Measurements from ENCODE around the gene TMCC1. TPM values are rescaled to one million over a fixed set of nuclear protein-coding genes. Genes with fewer than 3 reads are reported as not detected.
A peak's percentile ranks its signal among the peaks of the same experiment; 100 is the strongest.
"Not testable (repeated sequence)": the region's sequence is repeated elsewhere in the genome, so short reads cannot be mapped to it uniquely, and the experiment has no call there.

The TMCC1 gene
- total RNA-seq, 2 experiments from 2014 or later, result 21.6 to 22.1 TPM

DNA sequence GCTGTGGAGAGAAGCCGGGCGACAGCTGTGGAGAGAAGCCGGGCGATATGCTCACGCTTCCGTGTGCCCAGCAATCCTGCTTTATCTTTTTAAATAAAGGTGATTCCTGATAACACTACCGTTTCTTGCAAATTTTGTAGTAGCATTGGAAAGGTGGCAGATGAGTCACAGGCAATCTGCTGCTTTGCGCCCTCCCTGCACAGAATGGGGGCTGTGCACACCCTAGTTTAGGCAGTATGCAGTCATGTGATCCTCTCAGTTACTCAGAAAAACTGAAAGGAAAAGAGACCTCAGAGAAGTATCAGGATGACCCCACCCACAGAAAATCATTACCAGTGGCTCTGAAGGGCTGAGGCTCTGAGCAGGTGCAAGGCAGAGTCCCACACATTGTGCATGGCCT, 24.9 kb upstream of the TMCC1 start:
- Mint-ChIP-seq H3K36me3 (peaks cover 2% of the 10 kb centered on the region), H3K4me1 (no peaks in the 10 kb centered on the region), H3K9me3 (peaks cover 13% of the 10 kb centered on the region), H3K27ac (no peak overlapping the region), H3K27me3 (peaks cover 9% of the 10 kb centered on the region), H3K4me3 (no peak overlapping the region)
- ATAC-seq (ENCODE audit: low read depth) (no peak), DNase-seq (no peak)
- POLR2A ChIA-PET, result no interaction called here

DNA sequence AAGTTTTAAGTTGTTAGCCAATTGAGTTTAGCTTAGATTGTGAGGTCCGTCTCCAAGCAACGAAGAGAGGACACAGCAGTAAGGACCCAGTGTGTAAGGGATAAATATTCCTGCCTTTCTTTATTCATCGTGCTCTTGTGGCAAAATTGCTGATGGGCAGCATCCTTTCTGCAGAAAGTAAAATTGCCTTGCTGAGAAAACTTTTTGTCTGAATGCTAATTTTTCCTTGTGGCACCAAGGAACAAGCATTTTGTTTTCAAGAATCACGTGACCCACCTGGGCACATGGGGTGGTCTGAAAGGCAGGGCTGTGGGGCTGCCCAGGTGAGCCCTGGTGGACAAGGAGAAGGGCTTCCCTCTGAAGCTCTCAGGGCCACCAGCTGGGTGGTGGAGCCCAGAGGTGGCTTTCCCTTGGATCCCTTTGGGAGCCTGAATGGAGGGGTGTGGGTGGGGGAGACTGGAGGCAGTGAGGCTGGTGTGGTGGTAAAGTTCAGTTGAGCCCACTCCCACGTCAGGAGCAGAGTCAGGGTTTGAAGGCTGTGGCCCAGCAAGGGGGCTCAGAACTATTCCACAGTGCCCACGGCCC, 24.0 kb upstream of the TMCC1 start:
- H3K27ac Mint-ChIP-seq, result no peak overlapping the region
- ATAC-seq (ENCODE audit: low read depth) (no peak), DNase-seq (no peak)
- H3K27me3 Mint-ChIP-seq, result peaks cover 7% of the 10 kb centered on the region
- no peaks in the 10 kb centered on the region for H3K4me1 Mint-ChIP-seq
- H3K9me3 Mint-ChIP-seq, result peaks cover 13% of the 10 kb centered on the region
- H3K4me3 Mint-ChIP-seq, result no peak overlapping the region
- POLR2A ChIA-PET, result no interaction called here
- peaks cover 2% of the 10 kb centered on the region for H3K36me3 Mint-ChIP-seq

DNA sequence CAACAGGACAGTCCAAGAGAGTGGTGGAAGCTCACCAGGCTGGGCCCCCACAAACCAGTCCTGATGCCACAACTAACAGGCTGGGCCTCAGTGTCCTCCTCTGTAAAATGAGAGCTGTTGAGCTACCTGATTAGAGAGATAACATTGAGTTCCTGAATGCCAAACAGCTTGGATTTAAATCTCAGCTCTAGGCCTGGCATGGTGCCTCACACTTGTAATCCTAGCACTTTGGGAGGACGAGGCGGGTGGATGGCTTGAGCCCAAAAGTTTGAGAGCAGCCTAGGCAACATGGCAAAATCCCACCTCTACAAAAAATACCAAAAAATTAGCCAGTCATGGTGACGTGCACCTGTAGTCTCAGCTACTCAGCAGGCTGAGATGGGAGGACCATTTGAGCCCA, 20.1 kb upstream of the TMCC1 start:
- DNase-seq, result no peak
- H3K4me1 Mint-ChIP-seq, result no peaks in the 10 kb centered on the region
- peaks cover 2% of the 10 kb centered on the region for H3K36me3 Mint-ChIP-seq
- H3K27ac Mint-ChIP-seq, result no peak overlapping the region
- H3K27me3 Mint-ChIP-seq, result peaks cover 2% of the 10 kb centered on the region
- POLR2A ChIA-PET, result no interaction called here
- ATAC-seq (ENCODE audit: low read depth), result no peak
- H3K4me3 Mint-ChIP-seq, result no peak overlapping the region
- H3K9me3 Mint-ChIP-seq, result peaks cover 8% of the 10 kb centered on the region

DNA sequence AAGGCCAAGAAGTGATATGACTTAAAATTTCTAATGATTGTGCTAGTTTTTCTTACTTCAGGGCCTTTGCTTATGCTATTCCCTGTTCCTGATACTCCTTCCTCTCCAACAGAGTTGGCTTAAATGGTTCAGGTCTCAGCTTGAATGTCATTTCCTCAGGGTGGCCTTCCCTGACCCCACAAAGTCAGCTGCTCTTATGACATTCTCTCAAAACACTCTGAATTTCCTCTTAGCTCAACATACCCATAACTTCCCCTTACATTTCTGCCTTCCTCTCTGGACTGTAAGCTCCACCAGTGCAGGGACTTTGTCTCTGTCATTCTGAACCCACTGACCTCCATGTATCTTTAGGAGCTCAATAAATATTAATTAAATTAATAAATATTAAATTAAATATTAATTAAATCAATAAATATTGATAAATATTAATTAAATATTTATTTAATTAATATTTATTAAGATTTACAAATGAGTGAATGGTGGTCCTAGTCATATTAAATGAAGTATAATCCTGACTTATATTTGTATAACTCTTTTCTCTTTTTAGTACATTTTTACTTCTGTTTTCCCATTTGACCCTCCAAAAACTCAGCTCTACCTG, 17.9 kb upstream of the TMCC1 start:
- H3K27me3 Mint-ChIP-seq, result peaks cover 2% of the 10 kb centered on the region
- ATAC-seq (ENCODE audit: low read depth), result no peak
- POLR2A ChIA-PET, result no interaction called here
- H3K4me3 Mint-ChIP-seq, result no peak overlapping the region
- DNase-seq, result no peak
- H3K9me3 Mint-ChIP-seq, result peaks cover 8% of the 10 kb centered on the region
- H3K27ac Mint-ChIP-seq, result no peak overlapping the region
- H3K4me1 Mint-ChIP-seq, result no peaks in the 10 kb centered on the region
- H3K36me3 Mint-ChIP-seq, result peaks cover 2% of the 10 kb centered on the region

DNA sequence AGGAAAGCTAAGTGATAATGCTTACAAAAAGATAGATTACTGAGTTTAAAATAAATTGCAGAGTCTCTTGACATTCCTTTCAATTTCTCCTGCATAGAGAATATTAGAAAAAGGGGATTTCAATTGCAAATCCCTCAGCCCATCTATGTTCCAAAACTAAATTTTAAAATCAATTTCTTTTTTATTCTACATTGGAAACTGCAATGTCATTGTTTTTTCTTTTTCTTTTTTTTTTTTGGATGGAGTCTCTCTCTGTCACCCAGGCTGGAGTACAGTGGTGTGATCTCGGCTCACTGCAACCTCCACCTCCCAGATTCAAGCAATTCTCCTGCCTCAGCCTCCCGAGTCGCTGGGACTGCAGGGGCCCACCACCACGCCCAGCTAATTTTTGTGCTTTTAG, 15.7 kb upstream of the TMCC1 start:
- H3K27me3 Mint-ChIP-seq; POLR2A ChIA-PET; H3K36me3 Mint-ChIP-seq; H3K9me3 Mint-ChIP-seq; H3K27ac Mint-ChIP-seq; ATAC-seq (ENCODE audit: low read depth); H3K4me1 Mint-ChIP-seq; DNase-seq; H3K4me3 Mint-ChIP-seq: not testable (repeated sequence)

DNA sequence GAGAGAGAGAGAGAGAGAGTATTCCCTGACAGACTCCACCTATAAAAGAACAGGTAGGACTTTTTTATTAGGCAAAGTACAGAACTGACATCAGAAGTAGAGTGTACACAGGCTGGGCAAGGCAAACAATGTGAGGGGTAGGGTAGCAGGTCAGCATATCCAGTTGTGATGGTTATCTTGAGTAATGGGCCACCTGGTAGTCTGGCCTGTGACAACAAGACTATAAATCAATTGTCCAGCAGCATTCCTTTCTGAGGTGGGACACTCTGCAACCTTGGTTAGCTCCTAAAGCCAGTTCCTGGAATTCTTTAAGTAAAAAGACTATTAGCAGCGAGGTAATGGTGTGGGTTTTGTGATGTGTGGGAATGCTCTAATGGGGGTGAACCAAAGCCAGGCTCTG, 14.9 kb upstream of the TMCC1 start:
- Mint-ChIP-seq H3K36me3 (peaks cover 11% of the 10 kb centered on the region), H3K9me3 (peaks cover 10% of the 10 kb centered on the region), H3K4me1 (no peaks in the 10 kb centered on the region), H3K4me3 (no peak overlapping the region), H3K27me3 (no peaks in the 10 kb centered on the region), H3K27ac (no peak overlapping the region)
- POLR2A ChIA-PET, result no interaction called here
- DNase-seq (no peak), ATAC-seq (ENCODE audit: low read depth) (no peak)

DNA sequence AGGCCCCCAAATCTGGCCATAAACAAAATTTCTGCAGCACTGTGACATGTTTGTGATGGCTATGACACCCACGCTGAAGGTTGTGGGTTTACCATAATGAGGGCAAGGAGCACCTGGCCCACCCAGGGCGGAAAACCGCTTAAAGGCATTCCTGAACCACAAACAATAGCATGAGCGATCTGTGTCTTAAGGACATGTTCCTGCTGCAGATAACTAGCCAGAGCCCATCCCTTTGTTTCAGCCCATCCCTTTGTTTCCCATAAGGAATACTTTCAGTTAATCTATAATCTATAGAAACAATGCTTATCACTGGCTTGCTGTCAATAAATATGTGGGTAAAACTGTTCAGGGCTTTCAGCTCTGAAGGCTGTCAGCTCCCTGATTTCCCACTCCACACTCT, 7.8 kb upstream of the TMCC1 start:
- POLR2A ChIA-PET, result interaction anchor here (0.6 kb wide), 1 partner anchor 28 kb away, joined by 5 read pairs; no protein-coding TSS in a partner anchor
- Mint-ChIP-seq H3K9me3 (peaks cover 14% of the 10 kb centered on the region), H3K36me3 (peaks cover 15% of the 10 kb centered on the region)
- not testable (repeated sequence) for H3K27me3 Mint-ChIP-seq; H3K4me3 Mint-ChIP-seq; H3K27ac Mint-ChIP-seq; H3K4me1 Mint-ChIP-seq; DNase-seq; ATAC-seq (ENCODE audit: low read depth)

DNA sequence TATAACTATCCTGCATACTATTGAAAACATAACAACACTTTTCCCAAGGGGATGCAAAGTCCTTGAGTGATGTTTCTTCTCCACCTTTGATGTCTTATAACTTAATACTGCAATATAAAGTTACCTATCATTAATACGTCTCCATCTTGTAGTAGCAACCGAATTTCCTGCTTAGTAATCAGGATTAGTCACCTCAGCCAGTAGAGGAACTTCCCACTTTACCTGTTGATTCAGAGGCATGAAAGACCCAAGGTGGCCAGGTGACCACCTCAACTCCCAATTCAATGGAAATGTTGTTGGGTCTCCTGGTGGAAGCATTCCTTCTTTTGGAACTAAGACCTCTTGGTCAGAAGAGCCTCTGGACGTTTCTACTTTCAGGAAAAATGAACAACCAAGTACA, 3.5 kb upstream of the TMCC1 start:
- POLR2A ChIA-PET, result no interaction called here
- H3K9me3 Mint-ChIP-seq, result peaks cover 8% of the 10 kb centered on the region

DNA sequence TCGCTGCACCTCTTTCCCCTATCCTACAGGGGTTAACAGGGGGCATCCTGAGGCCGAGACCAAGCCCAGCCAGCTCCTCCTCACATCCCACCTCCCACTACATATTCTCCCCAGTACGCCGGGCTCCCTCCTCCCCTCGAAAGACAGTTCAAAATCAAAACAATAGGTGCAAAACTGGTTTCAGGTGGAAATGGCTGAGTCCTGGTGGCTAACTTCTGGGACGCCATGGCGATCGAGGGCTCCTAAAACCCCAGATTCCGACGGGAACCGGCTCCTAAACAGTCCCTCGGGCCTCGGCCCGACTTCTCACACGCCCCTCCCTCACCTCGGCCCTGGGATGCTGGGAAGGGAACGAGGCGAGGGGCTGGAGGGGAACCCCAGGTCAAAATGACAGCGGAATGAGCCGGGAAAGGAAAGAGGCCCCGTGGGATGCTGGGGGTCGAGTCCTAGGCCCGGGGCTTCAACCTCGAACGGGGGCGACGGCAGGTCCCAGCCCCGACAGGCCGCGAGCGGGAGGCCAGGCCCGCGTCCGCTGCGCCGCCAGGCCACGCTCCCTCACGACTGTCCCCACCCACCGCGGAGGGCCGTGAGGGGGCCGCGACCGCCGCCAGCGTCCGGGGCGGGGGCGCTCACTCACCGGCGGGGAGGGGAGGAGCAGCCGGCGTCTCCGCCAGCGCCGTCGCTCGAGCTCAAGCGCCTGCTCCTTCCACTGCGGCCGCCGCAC, 492 bp downstream of the TMCC1 start:
- ATAC-seq (ENCODE audit: low read depth), result peak; percentile 73
- H3K9me3 Mint-ChIP-seq, result no peaks in the 10 kb centered on the region
- peak overlapping the region; percentile 88 for H3K4me3 Mint-ChIP-seq
- H3K4me1 Mint-ChIP-seq, result peaks cover 23% of the 10 kb centered on the region
- H3K36me3 Mint-ChIP-seq, result peaks cover 5% of the 10 kb centered on the region
- H3K27me3 Mint-ChIP-seq, result no peaks in the 10 kb centered on the region
- no peak for DNase-seq
- POLR2A ChIA-PET, result interaction anchor here (0.6 to 1.4 kb wide), 3 partner anchors 13 to 577 kb away, joined by 3 to 5 read pairs (median 4); a partner anchor contains a TSS
- H3K27ac Mint-ChIP-seq, result peak overlapping the region; percentile 84

More for the DNA sequence above, 3.5 kb upstream of the TMCC1 start:
- DNase-seq (no peak), ATAC-seq (ENCODE audit: low read depth) (no peak)
- H3K27ac Mint-ChIP-seq, result no peak overlapping the region
- peaks cover 7% of the 10 kb centered on the region for H3K36me3 Mint-ChIP-seq
- peaks cover 8% of the 10 kb centered on the region for H3K4me1 Mint-ChIP-seq
- H3K27me3 Mint-ChIP-seq, result peaks cover 3% of the 10 kb centered on the region
- no peak overlapping the region for H3K4me3 Mint-ChIP-seq

DNA sequence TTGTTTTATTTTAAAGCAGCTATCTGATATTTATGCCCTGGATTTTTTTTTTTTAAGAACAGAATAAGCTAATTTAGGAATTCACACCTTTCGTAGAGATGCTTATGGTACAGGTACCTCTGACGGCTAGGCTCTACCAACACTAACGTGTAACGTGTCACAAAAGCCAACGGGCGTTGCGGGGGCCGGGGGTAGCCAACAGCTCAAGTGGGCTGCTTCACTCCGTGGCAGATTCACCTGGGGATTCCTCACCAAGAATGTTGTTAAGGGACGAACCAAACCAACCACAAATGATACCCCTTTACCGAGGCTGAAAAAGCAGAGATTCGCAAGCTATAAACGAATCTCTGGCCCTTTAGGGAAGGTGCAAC, 1.0 kb downstream of the TMCC1 start:
- peak overlapping the region; percentile 88 for H3K4me3 Mint-ChIP-seq
- peak overlapping the region; percentile 84 for H3K27ac Mint-ChIP-seq
- DNase-seq (peak; percentile 31), ATAC-seq (ENCODE audit: low read depth) (no peak)
- POLR2A ChIA-PET, result interaction anchor here (0.6 to 1.4 kb wide), 3 partner anchors 13 to 577 kb away, joined by 3 to 5 read pairs (median 4); a partner anchor contains a TSS
- peaks cover 5% of the 10 kb centered on the region for H3K36me3 Mint-ChIP-seq
- H3K9me3 Mint-ChIP-seq, result no peaks in the 10 kb centered on the region
- no peaks in the 10 kb centered on the region for H3K27me3 Mint-ChIP-seq
- H3K4me1 Mint-ChIP-seq, result peaks cover 23% of the 10 kb centered on the region

DNA sequence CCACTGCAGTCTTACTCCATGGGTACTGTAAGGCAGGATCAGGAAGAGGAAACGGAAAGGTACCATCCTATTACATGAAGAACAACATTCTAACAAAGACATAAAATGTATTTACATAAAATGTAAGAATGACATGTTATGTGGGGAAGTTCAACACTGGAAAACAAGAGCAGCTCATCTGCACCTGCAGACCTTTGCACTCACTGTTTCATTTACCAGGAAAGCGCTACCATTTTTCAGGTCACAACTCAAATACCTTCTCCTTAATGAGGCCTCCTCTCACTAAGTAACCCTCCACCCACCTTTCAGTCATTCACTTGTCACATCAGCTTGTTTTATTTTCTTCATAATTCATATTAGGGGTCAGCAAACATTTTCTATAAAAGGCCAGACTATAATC, 2.6 kb downstream of the TMCC1 start:
- Mint-ChIP-seq H3K27me3 (no peaks in the 10 kb centered on the region), H3K4me3 (peak overlapping the region; percentile 20), H3K27ac (no peak overlapping the region), H3K9me3 (no peaks in the 10 kb centered on the region), H3K36me3 (peaks cover 7% of the 10 kb centered on the region), H3K4me1 (peaks cover 23% of the 10 kb centered on the region)
- DNase-seq (no peak), ATAC-seq (ENCODE audit: low read depth) (no peak)
- POLR2A ChIA-PET, result interaction anchor here (0.5 kb wide), 1 partner anchor 20 kb away, joined by 4 read pairs; no protein-coding TSS in a partner anchor

DNA sequence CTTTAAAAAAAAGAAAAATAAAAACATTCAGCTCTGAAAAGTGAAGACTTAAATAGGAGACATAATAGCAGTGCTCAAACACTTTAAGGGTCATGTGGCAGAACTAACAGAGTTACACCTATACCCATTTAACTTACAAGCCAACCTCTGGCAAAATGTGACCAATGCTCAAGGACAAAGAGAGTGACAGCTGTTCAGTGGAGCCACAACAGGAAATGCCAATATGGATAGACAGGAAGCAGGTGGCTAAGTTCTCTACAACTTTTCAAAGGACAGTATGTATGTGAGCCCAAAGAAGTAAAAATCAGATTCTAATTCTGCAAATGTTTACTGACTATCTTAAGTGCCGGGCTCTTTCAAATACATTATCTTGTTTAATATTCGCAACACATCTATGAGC, 3.4 kb downstream of the TMCC1 start:
- Mint-ChIP-seq H3K27ac (no peak overlapping the region), H3K4me3 (no peak overlapping the region), H3K4me1 (peaks cover 23% of the 10 kb centered on the region), H3K9me3 (no peaks in the 10 kb centered on the region), H3K27me3 (no peaks in the 10 kb centered on the region), H3K36me3 (peaks cover 7% of the 10 kb centered on the region)
- POLR2A ChIA-PET, result interaction anchor here (0.6 kb wide), 1 partner anchor 88 kb away, joined by 3 read pairs; no protein-coding TSS in a partner anchor
- ATAC-seq (ENCODE audit: low read depth) (no peak), DNase-seq (no peak)

DNA sequence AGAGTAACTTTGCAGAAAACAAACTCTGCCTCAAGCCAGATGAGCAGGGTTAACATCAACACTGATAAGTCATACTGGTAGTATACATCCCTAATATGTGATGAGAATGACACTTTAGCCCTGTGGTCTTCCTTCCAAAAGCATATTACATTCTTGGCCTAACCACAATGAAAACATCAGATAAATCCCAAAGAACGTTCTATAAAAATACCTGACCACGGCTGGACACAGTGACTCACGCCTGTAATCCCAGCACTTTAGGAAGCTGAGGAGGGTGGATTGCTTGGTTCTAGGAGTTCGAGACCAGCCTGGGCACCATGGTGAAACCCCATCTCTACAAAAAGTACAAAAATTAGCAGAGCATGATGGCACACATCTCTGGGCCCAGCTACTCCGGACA, 4.7 kb downstream of the TMCC1 start:
- Mint-ChIP-seq H3K4me1 (peaks cover 20% of the 10 kb centered on the region), H3K27me3 (no peaks in the 10 kb centered on the region), H3K36me3 (peaks cover 5% of the 10 kb centered on the region), H3K27ac (no peak overlapping the region), H3K9me3 (no peaks in the 10 kb centered on the region), H3K4me3 (no peak overlapping the region)
- ATAC-seq (ENCODE audit: low read depth) (no peak), DNase-seq (no peak)
- POLR2A ChIA-PET, result no interaction called here

DNA sequence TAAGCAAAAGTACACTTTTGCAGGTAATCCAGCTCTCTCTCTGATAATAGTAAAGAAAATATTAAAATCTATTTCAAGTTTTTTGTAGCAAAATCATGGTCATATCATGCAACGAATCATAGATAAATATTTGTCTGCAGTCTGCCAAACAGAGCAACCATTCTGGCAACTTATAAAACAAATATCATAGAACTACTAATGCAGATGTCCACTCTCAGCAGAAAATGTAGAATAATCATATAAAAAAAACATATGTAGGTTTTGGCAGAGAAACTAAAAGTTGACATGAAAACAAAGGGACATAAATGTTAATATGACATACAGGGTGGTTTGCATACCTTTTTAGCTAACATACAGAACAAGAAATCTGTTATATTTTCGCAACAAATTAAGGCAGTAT, 12.2 kb downstream of the TMCC1 start:
- H3K4me3 Mint-ChIP-seq, result no peak overlapping the region
- no peaks in the 10 kb centered on the region for H3K9me3 Mint-ChIP-seq
- DNase-seq (no peak), ATAC-seq (ENCODE audit: low read depth) (no peak)
- POLR2A ChIA-PET, result no interaction called here
- H3K27ac Mint-ChIP-seq, result no peak overlapping the region
- peaks cover 19% of the 10 kb centered on the region for H3K36me3 Mint-ChIP-seq
- peaks cover 3% of the 10 kb centered on the region for H3K4me1 Mint-ChIP-seq
- no peaks in the 10 kb centered on the region for H3K27me3 Mint-ChIP-seq

All from activated naive CD8-positive, alpha-beta T cell treated with anti-CD3 and anti-CD28 coated beads, Interleukin-2, amount 10 ng/mL, durations not matched to agents 7 days and 5 days (primary cell).